K562 (cell line): ENCODE measurements around the gene CLNK. TPM values are rescaled to one million over a fixed set of nuclear protein-coding genes. Genes with fewer than 3 reads are reported as not detected.

Experiments
- ATAC-seq: fragments of 200-7000 bp; cut with Tn5 transposase; 3 replicates; pipeline ENCODE4 v1.9.1; 2020; ENCODE audit warnings: moderate library complexity
- BruUV-seq: library from RNA; stranded (reverse); fragments of 400-500 nt; replicated peaks from 2 replicates; lab custom pipeline; 2021; lab: Mats Ljungman, UMichigan
- CTCF ChIA-PET: fragments of 300-600 bp; formaldehyde crosslinking; extraction: SDS; loops from one replicate; lab custom pipeline; 2021; ENCODE audit warnings: low intra/inter-chr PET ratio; lab: Yijun Ruan, JAX
- POLR2A ChIA-PET: fragments of 300-600, 350-650 bp; sonication (Branson Sonifier 250); formaldehyde crosslinking; extraction: SDS; loops from one replicate; lab custom pipeline; 2021; ENCODE audit warnings: antibody characterized with exemption, inconsistent platforms; lab: Yijun Ruan, JAX
- DNase-seq, 4 experiments: peaks; one replicate each; pipeline versions ENCODE4 v3.0.0 to v3.0.0-alpha.2; 2011 to 2018; ENCODE audit warnings: low spot score in 3 of 4, mixed read lengths in 3 of 4; ENCODE audit errors: extremely low read depth in 1 of 4
- FAIRE-seq: peaks from 2 replicates; lab custom pipeline; 2011; peaks lifted over from hg19 to GRCh38; lab: Jason Lieb, UNC
- H2AFZ ChIP-seq: 2 replicates; pipeline ENCODE4 v1.6.0; 2011; ENCODE audit warnings: low read depth, low read length, control low read depth, inconsistent platforms
- H3K27ac ChIP-seq: fragments of 200-600 bp; 3 replicates; pipeline ENCODE4 v1.8.0; 2011; ENCODE audit warnings: low read depth, mild to moderate bottlenecking, control low read depth, inconsistent platforms, low read length, moderate library complexity, mixed read lengths; ENCODE audit errors: extremely low read depth
- H3K27me3 ChIP-seq, 2 experiments: fragments of 300-600 bp in 1 of 2; 2 replicates in 1 of 2; 3 replicates in 1 of 2; pipeline versions ENCODE4 v1.6.0 to v1.8.0; 2011; ENCODE audit warnings: inconsistent platforms in 2 of 2, low read length in 2 of 2, mild to moderate bottlenecking in 1 of 2, mixed read lengths in 1 of 2, moderate library complexity in 1 of 2; ENCODE audit not compliant: control insufficient read depth in 2 of 2, insufficient read depth in 2 of 2
- H3K36me3 ChIP-seq: fragments of 300-600 bp; 3 replicates; pipeline ENCODE4 v1.8.0; 2011; ENCODE audit warnings: mild to moderate bottlenecking, low read length, inconsistent platforms; ENCODE audit not compliant: control insufficient read depth, insufficient read depth
- H3K4me1 ChIP-seq, 2 experiments: fragments of 200-600 bp in 1 of 2; replicated peaks in 1 of 2; 2 replicates in 1 of 2; 3 replicates in 1 of 2; pipeline versions ENCODE4 v1.5.1 to v1.8.0; 2011; ENCODE audit warnings: inconsistent platforms in 2 of 2, low read length in 2 of 2, mild to moderate bottlenecking in 1 of 2, mixed read lengths in 1 of 2, moderate library complexity in 1 of 2; ENCODE audit not compliant: control insufficient read depth in 2 of 2, insufficient read depth in 2 of 2
- H3K4me2 ChIP-seq: 2 replicates; pipeline ENCODE4 v1.6.1; 2011; ENCODE audit warnings: low read length, control low read depth, inconsistent platforms, mixed read lengths; ENCODE audit not compliant: insufficient read depth
- H3K4me3 ChIP-seq: fragments of 200-600 bp; sonication (generic), shearing (Covaris generic); 2 replicates; pipeline ENCODE4 v1.5.1; 2016; ENCODE audit warnings: control low read depth, inconsistent platforms
- H3K79me2 ChIP-seq: fragments of 200-600 bp; 3 replicates; pipeline ENCODE4 v1.8.0; 2011; ENCODE audit warnings: low read length, inconsistent platforms; ENCODE audit not compliant: control insufficient read depth, insufficient read depth
- H3K9ac ChIP-seq, 2 experiments: 2 replicates each; pipeline versions ENCODE4 v1.6.0 to v1.6.1; 2011; ENCODE audit warnings: low read depth in 2 of 2, low read length in 2 of 2, control low read depth in 1 of 2, inconsistent platforms in 1 of 2, mild to moderate bottlenecking in 1 of 2, mixed read lengths in 1 of 2; ENCODE audit not compliant: insufficient read depth in 1 of 2
- H3K9me1 ChIP-seq: one replicate; pipeline ENCODE4 v1.6.0; 2011; ENCODE audit warnings: inconsistent platforms, mild to moderate bottlenecking, low read length, moderate library complexity; ENCODE audit not compliant: control insufficient read depth, insufficient read depth
- H3K9me3 ChIP-seq: replicated peaks from 2 replicates; pipeline ENCODE4 v1.5.1; 2011; ENCODE audit warnings: low read depth, low read length, inconsistent platforms; ENCODE audit not compliant: control insufficient read depth, insufficient read depth
- H4K20me1 ChIP-seq: replicated peaks from 2 replicates; pipeline ENCODE4 v1.6.1; 2011; ENCODE audit warnings: low read length, inconsistent platforms, mixed read lengths; ENCODE audit not compliant: control insufficient read depth, insufficient read depth
- CEBPB ChIP-seq: fragments of 450-650 bp; IDR thresholded peaks from 2 replicates; pipeline ENCODE4 v1.6.1; 2016; ENCODE audit warnings: missing genetic modification characterization, missing compliant biosample characterization
- EP400 ChIP-seq: fragments of 450-650 bp; IDR thresholded peaks from 2 replicates; pipeline ENCODE4 v1.6.1; 2017; ENCODE audit warnings: antibody characterized with exemption, mild to moderate bottlenecking, moderate library complexity
- FOXK2 ChIP-seq, 2 experiments: fragments of 450-650 bp; IDR thresholded peaks in 1 of 2; conservative IDR thresholded peaks in 1 of 2; 2 replicates each; pipeline ENCODE4 v1.6.1; 2016; ENCODE audit warnings: low read depth in 2 of 2, mild to moderate bottlenecking in 1 of 2
- GMEB1 ChIP-seq: fragments of 250-450 bp; sonication (Bioruptor Pico); IDR thresholded peaks from 2 replicates; pipeline ENCODE4 v1.4.0; 2020; ENCODE audit warnings: mild to moderate bottlenecking
- HIVEP1 ChIP-seq: fragments of 250-450 bp; sonication (Bioruptor Pico); IDR thresholded peaks from 2 replicates; pipeline ENCODE4 v1.4.0; 2020; ENCODE audit warnings: mild to moderate bottlenecking
- IRF9 ChIP-seq: fragments of 450-650 bp; IDR thresholded peaks from 2 replicates; pipeline ENCODE4 v1.6.1; 2016; ENCODE audit warnings: missing biosample characterization, missing genetic modification characterization
- MEIS2 ChIP-seq: fragments of 450-650 bp; IDR thresholded peaks from 2 replicates; pipeline ENCODE4 v1.6.1; 2014; ENCODE audit warnings: mild to moderate bottlenecking; ENCODE audit not compliant: partially characterized antibody
- MLLT1 ChIP-seq, 2 experiments: fragments of 450-650 bp; IDR thresholded peaks; 2 replicates each; pipeline ENCODE4 v1.6.1; 2016
- NFXL1 ChIP-seq: fragments of 450-650 bp; formaldehyde crosslinking; IDR thresholded peaks from 2 replicates; pipeline ENCODE4 v1.4.0; 2021; ENCODE audit warnings: mild to moderate bottlenecking
- RAD51 ChIP-seq: fragments of 450-650 bp; IDR thresholded peaks from 2 replicates; pipeline ENCODE4 v1.7.1; 2016; ENCODE audit warnings: low read depth, mild to moderate bottlenecking, borderline replicate concordance
- RBM17 ChIP-seq: fragments of 200-400 bp; formaldehyde crosslinking; IDR thresholded peaks from 2 replicates; pipeline ENCODE4 v1.6.1; 2017; ENCODE audit warnings: low read depth, mild to moderate bottlenecking, low read length, borderline replicate concordance
- SAFB ChIP-seq: fragments of 200-400 bp; formaldehyde crosslinking; IDR thresholded peaks from 2 replicates; pipeline ENCODE4 v1.6.1; 2017; ENCODE audit warnings: low read depth, low read length, borderline replicate concordance
- ZBTB2 ChIP-seq: fragments of 450-650 bp; IDR thresholded peaks from 2 replicates; pipeline ENCODE4 v1.6.1; 2016; ENCODE audit warnings: antibody characterized with exemption
- ZNF445 ChIP-seq: fragments of 250-450 bp; sonication (Bioruptor Pico); IDR thresholded peaks from 2 replicates; pipeline ENCODE4 v1.4.0; 2020; ENCODE audit warnings: low read depth, mild to moderate bottlenecking, moderate library complexity
- ZNF561 ChIP-seq: fragments of 450-650 bp; formaldehyde crosslinking; conservative IDR thresholded peaks from 2 replicates; pipeline ENCODE4 v1.4.0; 2020; ENCODE audit warnings: mild to moderate bottlenecking, moderate library complexity
- ZNF583 ChIP-seq: fragments of 250-450 bp; sonication (Bioruptor Pico); IDR thresholded peaks from 2 replicates; pipeline ENCODE4 v1.4.0; 2020
- ZNF584 ChIP-seq: fragments of 200-800 bp; sonication (Bioruptor generic); IDR thresholded peaks from 2 replicates; pipeline ENCODE4 v1.6.1; 2016; ENCODE audit warnings: low read depth, mild to moderate bottlenecking, missing genetic modification characterization, missing compliant biosample characterization
- WGBS: fragments of 100-300 bp; shearing (Covaris generic); methylation state at CpG from one replicate; pipeline ENCODE4 v1.1.6; 2016; ENCODE audit warnings: low coverage, mixed read lengths; ENCODE audit not compliant: insufficient coverage; ENCODE audit errors: missing lambda C conversion rate; 5-methylcytosine and 5-hydroxymethylcytosine counted together
- in situ Hi-C: fragments of 300-500 bp; cut with MboI; formaldehyde crosslinking; loops from 4 replicates; pipeline ENCODE4 v1.15.0; 2018; ENCODE audit warnings: inconsistent platforms, mixed read lengths
- intact Hi-C: fragments of 100-400 bp; cut with micrococcal nuclease; formaldehyde crosslinking; loops from 2 replicates; pipeline ENCODE4 v1.14.2; 2022
- polyA plus RNA-seq, 8 experiments: library from polyadenylated mRNA; depleted of rRNA in 4 of 8; stranded (reverse) in 5 of 8; unstranded in 3 of 8; fragments of >200 nt; fragmentation: Nextera tagmentation in 2 of 8; fragmentation: Illumina TruSeq in 1 of 8; extraction: Ambion mirVana in 2 of 8; extraction: Trizol in 1 of 8; gene quantifications; 2 replicates each; pipeline versions ENCODE4 v1.2.1 to v1.2.3, GENCODE V29; 2011 to 2014; ENCODE audit warnings: inconsistent platforms in 1 of 8, missing spikeins in 1 of 8
- total RNA-seq, 7 experiments: library from RNA; depleted of rRNA in 6 of 7; stranded (reverse); fragments of >200 nt in 6 of 7; fragmentation: Illumina TruSeq in 2 of 7; extraction: Trizol in 2 of 7; gene quantifications; 2 replicates each; pipeline versions ENCODE4 v1.2.1 to v1.2.3, GENCODE V29; 2011 to 2021; ENCODE audit warnings: low replicate concordance in 1 of 7

CLNK gene
- total and polyA plus RNA-seq, 9 of the 15 experiments (the other 6 are each of a cell fraction or from before 2014, with no cell fraction given): not detected

- H3K9me3 ChIP-seq: no peaks in the 10 kb centered on the region; the same call in 1 of the 2 replicates
- peak overlapping the region; percentile 93 for H3K4me2 ChIP-seq
- intact Hi-C loops (loop anchor here (5.0 kb wide), 2 partner anchors 47 to 287 kb away; no protein-coding TSS in a partner anchor), in situ Hi-C loops (no loop called here)
- no peaks in the 10 kb centered on the region for H3K27me3 ChIP-seq
- H3K9me1 ChIP-seq: no peaks in the 10 kb centered on the region
- peaks cover 67% of the 10 kb centered on the region for H3K79me2 ChIP-seq
- FAIRE-seq (peak; percentile 46), DNase-seq (peak in 2 of 4 experiments; percentile 25 to 57), ATAC-seq (no peak)
- H3K27ac ChIP-seq: peak overlapping the region; percentile 86
- H4K20me1 ChIP-seq: no peaks in the 10 kb centered on the region
- peaks cover 27% of the 10 kb centered on the region for H3K36me3 ChIP-seq
- H3K4me3 ChIP-seq: peak overlapping the region; percentile 52
- ChIA-PET CTCF (no interaction called here), POLR2A (interaction anchor here (0.7 to 2.9 kb wide), 4 partner anchors 8 to 341 kb away, joined by 4 to 19 read pairs (median 7); partner anchors contain the start of gene WDR1)
- peak overlapping the region; percentile 59 to 70; a peak in 3 of 4 replicates for H3K9ac ChIP-seq
- WGBS: 3% methylated on average over 8 of the region's 8 CpGs
- H2AFZ ChIP-seq: 0 out of 2 replicates have a peak overlapping the region, but pooled peaks have one; percentile 56
- BruUV-seq: no TSS peak
- peaks cover 17 to 34% of the 10 kb centered on the region in 2 experiments; a peak in 4 of 5 replicates for H3K4me1 ChIP-seq
- TF ChIP-seq HIVEP1 (no peak), CEBPB (tag) (no peak), ZNF561 (CRISPR knock-in tag) (no peak), IRF9 (tag) (no peak), NFXL1 (CRISPR knock-in tag) (no peak), GMEB1 (CRISPR knock-in tag) (no peak), ZNF584 (CRISPR knock-in tag) (no peak), ZNF583 (CRISPR knock-in tag) (no peak), RAD51 (no peak), SAFB (no peak), FOXK2 (conservative IDR thresholded peaks at IDR 0.05 in 1 of 2, IDR thresholded peaks at IDR 0.05 in 1 of 2; ENCODE audit: low read depth in 2 of 2) (0 out of 4 replicates have a peak, but pooled peaks of 1 of the 2 experiments have one; percentile 22), ZNF445 (CRISPR knock-in tag) (no peak), MEIS2 (peak; percentile 94), EP400 (0 out of 2 replicates have a peak, but pooled peaks have one; percentile 11), ZBTB2 (no peak), RBM17 (no peak), MLLT1 (IDR thresholded peaks at IDR 0.05) (no peak)
Observed at GRCh38 chr4:10459305-10459704, 225.3 kb downstream of the CLNK start.
